ENCODE data around the gene CSN2. TPM values are rescaled to one million over a fixed set of nuclear protein-coding genes. Genes with fewer than 3 reads are reported as not detected.

The CSN2 gene
- total RNA-seq, 1 experiment from 2014 or later, result not detected

DNA sequence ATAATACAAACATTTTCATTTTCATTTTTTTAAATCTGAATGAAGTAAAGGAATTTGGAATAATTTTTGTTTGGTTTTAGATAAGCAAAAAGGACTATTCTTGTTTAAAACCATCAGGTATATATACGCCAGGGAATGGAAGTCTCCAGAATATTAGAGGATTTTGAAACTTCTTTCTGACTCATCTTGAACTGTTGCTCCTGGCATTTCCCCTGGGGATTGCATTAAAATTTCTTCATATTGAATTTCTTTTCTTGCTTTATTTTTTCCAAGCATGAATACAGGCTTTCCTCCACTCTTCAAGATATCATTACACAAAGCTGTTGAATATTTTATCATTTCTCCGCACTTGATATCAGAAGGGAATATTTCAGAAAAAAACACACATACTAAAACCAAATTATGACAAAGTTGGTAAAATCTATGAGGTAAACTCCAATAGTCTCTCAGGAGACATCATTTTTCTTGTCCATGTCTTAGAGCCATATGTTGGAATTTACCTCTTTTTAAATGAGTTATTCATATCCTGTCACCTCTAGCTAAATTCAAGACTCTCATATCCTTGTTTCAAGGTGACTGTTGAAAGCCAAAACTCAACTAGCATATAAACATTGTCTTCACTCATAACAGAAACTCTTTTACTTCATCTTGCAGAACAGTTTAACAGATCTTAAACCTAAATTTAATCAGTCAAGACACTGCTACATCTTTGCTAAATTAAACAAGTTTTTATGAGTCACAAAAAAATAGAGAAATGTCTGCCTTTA is 55.3 kb downstream of the CSN2 start:
- H3K56ac ChIP-seq (ENCODE audit: insufficient read length, low read depth, low read length), result no peak overlapping the region
- no peak overlapping the region for H4K91ac ChIP-seq (ENCODE audit: insufficient read length, low read depth, low read length)
- H3K79me1 ChIP-seq (ENCODE audit: insufficient read depth, low read depth, low read length, poor library complexity, severe bottlenecking), result no peaks in the 10 kb centered on the region
- no peak overlapping the region for H2BK15ac ChIP-seq (ENCODE audit: low read depth, low read length)
- no peaks in the 10 kb centered on the region for H3K79me2 ChIP-seq (ENCODE audit: insufficient read depth, low read length)
- no peaks in the 10 kb centered on the region for H3K9me3 ChIP-seq (ENCODE audit: control insufficient read depth, low read depth, low read length)
- H2BK20ac ChIP-seq (ENCODE audit: low read depth, low read length, poor library complexity, severe bottlenecking), result no peak overlapping the region
- no peaks in the 10 kb centered on the region for H3K4me1 Mint-ChIP-seq
- H3K4me1 ChIP-seq (ENCODE audit: insufficient read depth, low read length), result no peaks in the 10 kb centered on the region
- no peak overlapping the region for H3K4me3 Mint-ChIP-seq
- H3K14ac ChIP-seq (ENCODE audit: insufficient read depth, low read length), result no peak overlapping the region
- no peak overlapping the region for H2AK5ac ChIP-seq (ENCODE audit: insufficient read length, low read length)
- no peak overlapping the region for H3T11ph ChIP-seq (ENCODE audit: low read length)
- H3K9ac ChIP-seq (ENCODE audit: extremely low read depth, insufficient read length, low read length), result no peak overlapping the region
- no peak overlapping the region for H4K5ac ChIP-seq (ENCODE audit: insufficient read length, low read depth, low read length)
- no peaks in the 10 kb centered on the region for H4K20me1 ChIP-seq (ENCODE audit: control insufficient read depth, insufficient read depth, insufficient read length)
- H2BK12ac ChIP-seq (ENCODE audit: insufficient read length, low read depth, low read length), result no peak overlapping the region
- no peak overlapping the region for H2BK5ac ChIP-seq (ENCODE audit: insufficient read length, low read length)
- H3K36me3 Mint-ChIP-seq (ENCODE audit: insufficient read depth in 1 of 3, low read depth in 3 of 3), result no peaks in the 10 kb centered on the region
- H3K23ac ChIP-seq (ENCODE audit: insufficient read length, low read depth, low read length), result no peak overlapping the region
- H3K18ac ChIP-seq (ENCODE audit: insufficient read length, low read depth, low read length), result no peak overlapping the region
- H3K23me2 ChIP-seq (ENCODE audit: insufficient read length, low read depth, low read length, poor library complexity, severe bottlenecking), result no peaks in the 10 kb centered on the region
- H3K4ac ChIP-seq (ENCODE audit: low read depth, low read length), result no peak overlapping the region
- TF ChIP-seq, protein P1, sequence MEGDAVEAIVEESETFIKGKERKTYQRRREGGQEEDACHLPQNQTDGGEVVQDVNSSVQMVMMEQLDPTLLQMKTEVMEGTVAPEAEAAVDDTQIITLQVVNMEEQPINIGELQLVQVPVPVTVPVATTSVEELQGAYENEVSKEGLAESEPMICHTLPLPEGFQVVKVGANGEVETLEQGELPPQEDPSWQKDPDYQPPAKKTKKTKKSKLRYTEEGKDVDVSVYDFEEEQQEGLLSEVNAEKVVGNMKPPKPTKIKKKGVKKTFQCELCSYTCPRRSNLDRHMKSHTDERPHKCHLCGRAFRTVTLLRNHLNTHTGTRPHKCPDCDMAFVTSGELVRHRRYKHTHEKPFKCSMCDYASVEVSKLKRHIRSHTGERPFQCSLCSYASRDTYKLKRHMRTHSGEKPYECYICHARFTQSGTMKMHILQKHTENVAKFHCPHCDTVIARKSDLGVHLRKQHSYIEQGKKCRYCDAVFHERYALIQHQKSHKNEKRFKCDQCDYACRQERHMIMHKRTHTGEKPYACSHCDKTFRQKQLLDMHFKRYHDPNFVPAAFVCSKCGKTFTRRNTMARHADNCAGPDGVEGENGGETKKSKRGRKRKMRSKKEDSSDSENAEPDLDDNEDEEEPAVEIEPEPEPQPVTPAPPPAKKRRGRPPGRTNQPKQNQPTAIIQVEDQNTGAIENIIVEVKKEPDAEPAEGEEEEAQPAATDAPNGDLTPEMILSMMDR (conservative IDR thresholded peaks at IDR 0.05), result no peak
- no peak overlapping the region for H3K4me2 ChIP-seq (ENCODE audit: insufficient read depth, insufficient read length, low read length)
- H4K8ac ChIP-seq (replicated peaks; ENCODE audit: insufficient read length, low read depth, low read length), result no peak overlapping the region
- H2BK120ac ChIP-seq (ENCODE audit: low read depth, low read length, poor library complexity, severe bottlenecking), result no peak overlapping the region
- no peak for DNase-seq
- no peaks in the 10 kb centered on the region for H3K9me3 Mint-ChIP-seq
- no peak overlapping the region for H3K27ac Mint-ChIP-seq
- no peak overlapping the region for H2AFZ ChIP-seq (ENCODE audit: low read length)
- no CpG with 5 or more reads among the region's 2 CpGs for WGBS (ENCODE audit: extremely low coverage, insufficient read length, low lambda C conversion rate)
- H3K27ac ChIP-seq (ENCODE audit: insufficient read length, low read depth, low read length), result no peak overlapping the region
- no peaks in the 10 kb centered on the region for H3K27me3 ChIP-seq (ENCODE audit: insufficient read depth, low read length)
- H3K27me3 Mint-ChIP-seq (ENCODE audit: low read depth), result no peaks in the 10 kb centered on the region; the same call in 1 of the 2 replicates
